Measurements from ENCODE around the gene ALOX15. TPM values are rescaled to one million over a fixed set of nuclear protein-coding genes. Genes with fewer than 3 reads are reported as not detected.
A peak's percentile ranks its signal among the peaks of the same experiment; 100 is the strongest.

The ALOX15 gene
- total RNA-seq, 1 donor from 2014 or later: not detected

DNA sequence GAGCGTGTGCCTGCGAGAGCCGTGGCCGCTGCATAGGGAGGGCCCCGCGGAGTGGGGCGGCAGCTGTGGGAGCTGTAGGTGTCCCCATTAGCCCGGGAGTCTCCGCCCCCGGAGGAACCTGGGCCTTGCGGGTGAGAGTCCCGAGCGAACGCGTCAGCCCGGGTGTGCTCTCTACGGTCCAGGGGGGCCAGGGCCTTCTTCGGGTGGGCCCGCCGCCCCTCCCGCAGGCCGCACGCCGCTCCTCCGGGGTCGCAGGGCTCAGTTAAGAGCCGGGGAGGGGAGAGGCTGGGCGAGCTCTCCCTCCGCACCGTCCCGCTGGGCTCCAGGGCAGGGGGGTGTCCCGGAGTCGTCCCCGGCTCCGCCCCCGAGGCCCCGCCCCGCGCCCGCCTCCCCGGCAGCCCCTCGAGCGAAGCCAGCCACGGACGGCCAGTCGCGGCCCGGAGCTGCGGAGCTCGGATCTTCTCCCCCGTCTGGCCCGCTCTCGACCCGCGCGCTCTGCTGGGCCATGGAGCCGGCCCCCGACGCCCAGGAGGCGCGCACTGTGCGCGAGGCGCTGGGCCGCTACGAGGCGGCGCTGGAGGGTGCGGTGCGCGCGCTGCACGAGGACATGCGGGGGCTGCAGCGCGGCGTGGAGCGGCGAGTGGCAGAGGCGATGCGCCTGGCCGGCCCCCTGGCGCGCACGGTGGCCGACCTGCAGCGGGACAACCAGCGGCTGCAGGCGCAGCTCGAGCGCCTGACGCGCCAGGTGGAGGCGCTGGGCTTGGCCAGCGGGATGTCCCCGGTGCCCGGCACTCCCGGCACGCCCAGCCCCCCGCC is 57.2 kb downstream of the ALOX15 start, which contains the start of gene SMTNL2:
TSS of gene SMTNL2 (plus strand) at position 429 of the 816 bp plus-strand sequence. CDS start at position 506, 77 bp downstream.
- no peak for FAIRE-seq
- TF ChIP-seq, protein P1, sequence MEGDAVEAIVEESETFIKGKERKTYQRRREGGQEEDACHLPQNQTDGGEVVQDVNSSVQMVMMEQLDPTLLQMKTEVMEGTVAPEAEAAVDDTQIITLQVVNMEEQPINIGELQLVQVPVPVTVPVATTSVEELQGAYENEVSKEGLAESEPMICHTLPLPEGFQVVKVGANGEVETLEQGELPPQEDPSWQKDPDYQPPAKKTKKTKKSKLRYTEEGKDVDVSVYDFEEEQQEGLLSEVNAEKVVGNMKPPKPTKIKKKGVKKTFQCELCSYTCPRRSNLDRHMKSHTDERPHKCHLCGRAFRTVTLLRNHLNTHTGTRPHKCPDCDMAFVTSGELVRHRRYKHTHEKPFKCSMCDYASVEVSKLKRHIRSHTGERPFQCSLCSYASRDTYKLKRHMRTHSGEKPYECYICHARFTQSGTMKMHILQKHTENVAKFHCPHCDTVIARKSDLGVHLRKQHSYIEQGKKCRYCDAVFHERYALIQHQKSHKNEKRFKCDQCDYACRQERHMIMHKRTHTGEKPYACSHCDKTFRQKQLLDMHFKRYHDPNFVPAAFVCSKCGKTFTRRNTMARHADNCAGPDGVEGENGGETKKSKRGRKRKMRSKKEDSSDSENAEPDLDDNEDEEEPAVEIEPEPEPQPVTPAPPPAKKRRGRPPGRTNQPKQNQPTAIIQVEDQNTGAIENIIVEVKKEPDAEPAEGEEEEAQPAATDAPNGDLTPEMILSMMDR (IDR thresholded peaks at IDR 0.05; ENCODE audit: insufficient read depth, low read length, severe bottlenecking): no peak
- Histone ChIP-seq H3K4me3 (ENCODE audit: low read depth, low read length) (no peak within 1 kb of the TSS), H3K36me3 (ENCODE audit: control insufficient read depth, insufficient read depth, low read length) (no peaks in the 10 kb centered on the region), H3K27me3 (ENCODE audit: control insufficient read depth, insufficient read depth, low read length) (peaks cover 33% of the 10 kb centered on the region)
- DNase-seq (ENCODE audit: low read depth): no peak

DNA sequence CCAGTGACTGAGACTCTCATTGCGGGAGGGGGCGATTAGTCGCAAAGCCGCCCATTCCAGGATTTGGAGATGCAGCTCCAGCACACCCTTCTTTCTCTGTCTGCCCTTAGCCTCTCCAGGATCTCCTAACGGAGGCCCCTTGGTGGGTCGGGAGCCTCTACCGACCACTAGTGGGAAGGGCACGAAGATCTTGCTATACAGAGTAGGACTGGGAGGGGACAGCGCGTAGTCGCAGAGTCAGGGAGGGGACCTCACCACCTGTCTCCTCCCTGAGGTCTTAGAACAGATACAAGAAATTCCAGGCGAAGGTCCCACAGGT is 57.7 kb downstream of the ALOX15 start:
- H3K4me3 ChIP-seq (ENCODE audit: low read depth, low read length): no peak overlapping the region
- peaks cover 29% of the 10 kb centered on the region for H3K27me3 ChIP-seq (ENCODE audit: control insufficient read depth, insufficient read depth, low read length)
- TF ChIP-seq, protein P1 (IDR thresholded peaks at IDR 0.05; ENCODE audit: insufficient read depth, low read length, severe bottlenecking): no peak

GRCh38 chr17:4583206-4583605 is 58.3 kb downstream of the ALOX15 start:
- TF ChIP-seq, protein P1 (IDR thresholded peaks at IDR 0.05; ENCODE audit: insufficient read depth, low read length, severe bottlenecking): no peak
- peaks cover 26% of the 10 kb centered on the region for H3K27me3 ChIP-seq (ENCODE audit: control insufficient read depth, insufficient read depth, low read length)

More for the DNA sequence above, 57.7 kb downstream of the ALOX15 start:
- FAIRE-seq (no peak), DNase-seq (ENCODE audit: low read depth) (no peak)
- no peaks in the 10 kb centered on the region for H3K36me3 ChIP-seq (ENCODE audit: control insufficient read depth, insufficient read depth, low read length)

DNA sequence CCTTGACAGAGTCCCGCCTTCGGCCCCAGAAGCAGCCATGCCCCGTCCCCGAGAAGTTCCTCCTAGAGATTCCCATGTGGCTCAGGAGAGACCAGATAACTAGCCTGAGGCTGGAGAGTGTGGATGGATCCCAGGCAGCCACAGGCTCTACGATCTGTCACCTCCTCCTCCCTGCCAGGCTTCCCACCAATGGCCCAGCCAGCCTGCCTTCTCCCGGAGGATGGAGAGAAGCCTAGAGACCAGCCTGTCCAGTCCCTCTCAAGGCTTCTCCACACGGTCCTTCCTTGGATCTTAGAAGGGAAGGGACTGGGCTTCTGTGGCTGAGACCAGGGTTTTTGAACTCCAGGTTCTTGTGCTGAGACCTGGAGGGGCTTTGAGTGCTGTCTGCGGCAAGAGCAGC is 58.8 kb downstream of the ALOX15 start:
- no peak for FAIRE-seq
- H3K36me3 ChIP-seq (ENCODE audit: control insufficient read depth, insufficient read depth, low read length): no peaks in the 10 kb centered on the region
- TF ChIP-seq, protein P1 (IDR thresholded peaks at IDR 0.05; ENCODE audit: insufficient read depth, low read length, severe bottlenecking): no peak

More at GRCh38 chr17:4583206-4583605, 58.3 kb downstream of the ALOX15 start:
- H3K36me3 ChIP-seq (ENCODE audit: control insufficient read depth, insufficient read depth, low read length): no peaks in the 10 kb centered on the region
- FAIRE-seq (peak; percentile 64), DNase-seq (ENCODE audit: low read depth) (no peak)
- H3K4me3 ChIP-seq (ENCODE audit: low read depth, low read length): no peak overlapping the region

DNA sequence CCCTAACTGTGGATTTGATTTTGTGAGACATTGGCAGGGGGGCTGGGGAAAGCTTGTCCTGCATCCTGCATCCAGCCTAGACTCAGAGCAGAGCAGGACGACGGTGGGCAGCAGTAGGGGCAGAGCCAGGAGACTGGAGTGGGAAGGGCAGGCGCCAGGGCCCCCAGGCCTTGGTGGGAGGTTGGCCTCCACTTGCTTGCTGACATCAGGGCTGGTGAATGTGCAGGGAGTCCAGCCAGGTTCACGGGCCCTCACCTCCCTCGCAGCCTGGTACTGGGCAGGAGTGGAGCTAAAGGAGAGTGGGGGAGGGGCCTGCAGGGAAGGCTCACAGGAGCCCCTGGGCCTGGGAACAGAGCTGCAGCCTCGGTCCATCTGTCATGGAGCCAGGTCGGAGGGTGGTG is 59.4 kb downstream of the ALOX15 start:
- FAIRE-seq (no peak), DNase-seq (ENCODE audit: low read depth) (no peak)
- H3K27me3 ChIP-seq (ENCODE audit: control insufficient read depth, insufficient read depth, low read length): peaks cover 23% of the 10 kb centered on the region
- no peaks in the 10 kb centered on the region for H3K36me3 ChIP-seq (ENCODE audit: control insufficient read depth, insufficient read depth, low read length)
- TF ChIP-seq, protein P1 (IDR thresholded peaks at IDR 0.05; ENCODE audit: insufficient read depth, low read length, severe bottlenecking): no peak
- no peak overlapping the region for H3K4me3 ChIP-seq (ENCODE audit: low read depth, low read length)

More for the DNA sequence above, 58.8 kb downstream of the ALOX15 start:
- Histone ChIP-seq H3K4me3 (ENCODE audit: low read depth, low read length) (no peak overlapping the region), H3K27me3 (ENCODE audit: control insufficient read depth, insufficient read depth, low read length) (peaks cover 26% of the 10 kb centered on the region)
- DNase-seq (ENCODE audit: low read depth): no peak

Other genes with a start within 250 kb of the ALOX15 start
- gene SPNS3, start 207.7 kb downstream of the ALOX15 start, total RNA-seq: 0.26 TPM in 1 of 2 replicates, not detected in the other
- gene SPNS2, start 142.8 kb downstream of the ALOX15 start, total RNA-seq: 3.9 and 22.8 TPM in 2 replicates
- 45.1 and 60.6 TPM in 2 replicates for gene MYBBP1A, start 86.3 kb downstream of the ALOX15 start, total RNA-seq
- gene GGT6, start 81.1 kb downstream of the ALOX15 start, total RNA-seq: 6.6 and 24.1 TPM in 2 replicates
- gene SMTNL2, start 57.1 kb downstream of the ALOX15 start, total RNA-seq: not detected in 2 replicates
- 11.8 and 13.7 TPM in 2 replicates for gene PELP1, start 62.5 kb upstream of the ALOX15 start, total RNA-seq
- gene ARRB2, start 69.0 kb upstream of the ALOX15 start, total RNA-seq: 2.9 and 6.5 TPM in 2 replicates
- 10.5 and 16.5 TPM in 2 replicates for gene MED11, start 89.8 kb upstream of the ALOX15 start, total RNA-seq
- under 0.01 and 0.38 TPM in 2 replicates for gene ZMYND15, start 98.2 kb upstream of the ALOX15 start, total RNA-seq
- gene CXCL16, start 98.2 kb upstream of the ALOX15 start, total RNA-seq: 9.2 and 12.7 TPM in 2 replicates
- gene TM4SF5, start 130.2 kb upstream of the ALOX15 start, total RNA-seq: not detected in 2 replicates
- gene VMO1, start 144.7 kb upstream of the ALOX15 start, total RNA-seq: 0.77 TPM in 1 of 2 replicates, not detected in the other
- not detected in 2 replicates for gene GLTPD2, start 147.3 kb upstream of the ALOX15 start, total RNA-seq
- gene PSMB6, start 154.5 kb upstream of the ALOX15 start, total RNA-seq: 144 and 157 TPM in 2 replicates
- gene PLD2, start 165.5 kb upstream of the ALOX15 start, total RNA-seq: 20.0 and 41.6 TPM in 2 replicates
- gene MINK1, start 191.7 kb upstream of the ALOX15 start, total RNA-seq: 58.4 and 91.7 TPM in 2 replicates